IPS-20b (cell line): ENCODE data around the gene PDCL2.

Experiments used
- H3K27ac ChIP-seq: one replicate; pipeline ENCODE4 v1.5.1; 2013; ENCODE audit warnings: low read length
- H3K27me3 ChIP-seq: 2 replicates; pipeline ENCODE4 v1.6.1; 2013; ENCODE audit warnings: mild to moderate bottlenecking, low read length, inconsistent platforms; ENCODE audit not compliant: insufficient read depth
- H3K36me3 ChIP-seq: 2 replicates; pipeline ENCODE4 v1.6.1; 2013; ENCODE audit warnings: low read depth, mild to moderate bottlenecking, inconsistent platforms, low read length, moderate library complexity; ENCODE audit not compliant: insufficient read depth
- H3K4me1 ChIP-seq: 2 replicates; pipeline ENCODE4 v1.6.1; 2013; ENCODE audit warnings: mild to moderate bottlenecking, control low read depth, inconsistent platforms, low read length, moderate library complexity; ENCODE audit not compliant: insufficient read depth
- H3K4me3 ChIP-seq: 2 replicates; pipeline ENCODE4 v1.5.1; 2013; ENCODE audit warnings: mild to moderate bottlenecking, low read length, inconsistent platforms
- H3K9ac ChIP-seq: 2 replicates; pipeline ENCODE4 v1.6.1; 2013; ENCODE audit warnings: low read depth, mild to moderate bottlenecking, inconsistent platforms, low read length, moderate library complexity
- H3K9me3 ChIP-seq: 2 replicates; pipeline ENCODE4 v1.6.1; 2013; ENCODE audit warnings: mild to moderate bottlenecking, low read depth, low read length, inconsistent platforms; ENCODE audit not compliant: insufficient read depth

Gene PDCL2

GRCh38 chr4:55507612-55508011 lies 84.4 kb downstream of the PDCL2 start:
- Histone ChIP-seq H3K27me3 (no peaks in the 10 kb centered on the region), H3K9me3 (no peaks in the 10 kb centered on the region), H3K36me3 (peaks cover 20% of the 10 kb centered on the region), H3K9ac (no peak overlapping the region), H3K4me1 (0 out of 2 replicates have a peak, but pooled peaks cover 3% of the 10 kb centered on the region), H3K4me3 (no peak overlapping the region), H3K27ac (no peak overlapping the region)
